Stimulated activated CD4-positive, alpha-beta T cell treated with anti-CD3 and anti-CD28 coated beads, Interleukin-2, amount 100 ng/mL, for 24 hours (primary cell): ENCODE results near the gene MAP3K20.
"Not testable (repeated sequence)": the region's sequence is repeated elsewhere in the genome, so short reads cannot be mapped to it uniquely, and the experiment has no call there.

Experiments
- DNase-seq, 2 donors: peaks; one replicate each; pipeline ENCODE4 v3.0.0-alpha.2; 2020

The MAP3K20 gene

GRCh38 chr2:173087793-173088496 is 12.3 kb downstream of the MAP3K20 start:
- DNase-seq = no peak

- DNase-seq = no peak
Observed at GRCh38 chr2:173090276-173090877, 14.7 kb downstream of the MAP3K20 start.

- no peak for DNase-seq
Observed at GRCh38 chr2:173090973-173091660, 15.5 kb downstream of the MAP3K20 start.

GRCh38 chr2:173091910-173092309 is 16.3 kb downstream of the MAP3K20 start:
- no peak for DNase-seq

- DNase-seq = no peak
Observed at GRCh38 chr2:173092844-173093402, 17.3 kb downstream of the MAP3K20 start.

- DNase-seq = not testable (repeated sequence)
Observed at GRCh38 chr2:173093617-173094016, 18.0 kb downstream of the MAP3K20 start.

GRCh38 chr2:173094731-173095130 is 19.1 kb downstream of the MAP3K20 start:
- DNase-seq = no peak

GRCh38 chr2:173095356-173095755 is 19.7 kb downstream of the MAP3K20 start:
- no peak for DNase-seq

- no peak for DNase-seq
Observed at GRCh38 chr2:173099271-173099670, 23.6 kb downstream of the MAP3K20 start.

- no peak for DNase-seq
Observed at GRCh38 chr2:173099804-173100203, 24.2 kb downstream of the MAP3K20 start.

GRCh38 chr2:173101687-173102086 is 26.0 kb downstream of the MAP3K20 start:
- no peak for DNase-seq

- DNase-seq = no peak
Observed at GRCh38 chr2:173104156-173104555, 28.5 kb downstream of the MAP3K20 start.

- no peak for DNase-seq
Observed at GRCh38 chr2:173106959-173107628, 31.4 kb downstream of the MAP3K20 start.

- DNase-seq = no peak
Observed at GRCh38 chr2:173107629-173108022, 32.0 kb downstream of the MAP3K20 start.

GRCh38 chr2:173109253-173110188 is 33.9 kb downstream of the MAP3K20 start:
- no peak for DNase-seq

GRCh38 chr2:173117678-173118077 is 42.0 kb downstream of the MAP3K20 start:
- DNase-seq = no peak

GRCh38 chr2:173118395-173118794 is 42.7 kb downstream of the MAP3K20 start:
- no peak for DNase-seq

- DNase-seq = no peak
Observed at GRCh38 chr2:173119069-173119807, 43.6 kb downstream of the MAP3K20 start.

GRCh38 chr2:173119944-173120343 is 44.3 kb downstream of the MAP3K20 start:
- no peak for DNase-seq

GRCh38 chr2:173122936-173123335 is 47.3 kb downstream of the MAP3K20 start:
- DNase-seq = no peak

GRCh38 chr2:173124441-173124840 is 48.8 kb downstream of the MAP3K20 start:
- DNase-seq = no peak
